Calu3 (cell line): Measurements from ENCODE around the gene TTPAL. TPM values are rescaled to one million over a fixed set of nuclear protein-coding genes. Genes with fewer than 3 reads are reported as not detected.

Source experiments
- BruUV-seq: library from RNA; stranded (reverse); fragments of 400-500 nt; replicated peaks from 2 replicates; lab custom pipeline; 2021; lab: Mats Ljungman, UMichigan
- CTCF ChIA-PET: fragments of 300-600 bp; sonication (Branson Sonifier 250); formaldehyde crosslinking; loops from one replicate; lab custom pipeline; 2022; ENCODE audit warnings: antibody characterized with exemption; lab: Charles Lee
- DNase-seq: peaks from one replicate; pipeline ENCODE4 v3.0.0; 2022
- H3K27ac Mint-ChIP-seq: one replicate; pipeline ENCODE4 v1.8.0; 2022; ENCODE audit warnings: mixed read lengths; ENCODE audit not compliant: unreplicated experiment
- H3K27me3 Mint-ChIP-seq: one replicate; pipeline ENCODE4 v1.8.0; 2022; ENCODE audit warnings: mixed read lengths; ENCODE audit not compliant: unreplicated experiment
- H3K36me3 Mint-ChIP-seq: one replicate; pipeline ENCODE4 v1.8.0; 2022; ENCODE audit warnings: mild to moderate bottlenecking, moderate library complexity, mixed read lengths; ENCODE audit not compliant: insufficient read depth, unreplicated experiment
- H3K4me1 Mint-ChIP-seq: one replicate; pipeline ENCODE4 v1.8.0; 2022; ENCODE audit warnings: mild to moderate bottlenecking, low read depth, mixed read lengths; ENCODE audit not compliant: unreplicated experiment
- H3K4me3 Mint-ChIP-seq: one replicate; pipeline ENCODE4 v1.8.0; 2022; ENCODE audit warnings: mild to moderate bottlenecking, low read depth, moderate library complexity, mixed read lengths; ENCODE audit not compliant: unreplicated experiment
- H3K9me3 Mint-ChIP-seq: one replicate; pipeline ENCODE4 v1.8.0; 2022; ENCODE audit warnings: low read depth, mixed read lengths; ENCODE audit not compliant: unreplicated experiment
- CTCF ChIP-seq: fragments of 200-600 bp; IDR thresholded peaks from one replicate; pipeline ENCODE4 v1.8.0; 2022; ENCODE audit warnings: antibody characterized with exemption; ENCODE audit not compliant: unreplicated experiment
- intact Hi-C: fragments of 100-400 bp; cut with micrococcal nuclease; formaldehyde crosslinking; loops from one replicate; pipeline ENCODE4 v1.10.0; 2022; ENCODE audit not compliant: unreplicated experiment
- total RNA-seq: library from RNA; stranded (reverse); gene quantifications from 2 replicates; pipeline ENCODE4 v1.2.3, GENCODE V29; 2022

Gene TTPAL
- total RNA-seq, 1 experiment from 2014 or later = 39.9 TPM

DNA sequence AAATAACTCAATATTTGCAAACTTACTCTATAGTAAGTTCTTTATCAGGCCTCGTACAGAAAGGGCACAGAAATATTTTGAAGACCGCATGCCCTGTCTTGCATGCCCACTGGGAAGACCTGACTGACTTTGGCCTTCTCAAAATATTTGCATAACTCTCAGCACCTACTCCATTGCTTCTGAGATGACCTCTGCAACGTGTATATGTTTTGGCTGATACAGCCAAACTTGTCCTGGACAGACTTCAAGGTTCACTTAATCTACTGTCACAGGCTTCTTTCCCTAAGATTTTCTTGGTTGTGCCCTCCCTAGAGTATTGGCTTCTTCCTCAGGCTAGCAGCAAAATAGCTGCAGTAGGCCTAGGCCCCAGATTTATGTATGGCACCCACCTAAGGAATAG, 67.7 kb downstream of the TTPAL start:
- Mint-ChIP-seq H3K4me1 (no peaks in the 10 kb centered on the region), H3K27ac (no peak overlapping the region), H3K27me3 (peaks cover 14% of the 10 kb centered on the region), H3K36me3 (no peaks in the 10 kb centered on the region), H3K9me3 (no peaks in the 10 kb centered on the region), H3K4me3 (no peak overlapping the region)
- intact Hi-C loops = no loop called here
- CTCF ChIA-PET = interaction anchor here (0.6 to 1.3 kb wide), 2 partner anchors 9 to 101 kb away, joined by 3 to 7 read pairs; no protein-coding TSS in a partner anchor
- BruUV-seq = no TSS peak
- no peak for DNase-seq
- TF ChIP-seq CTCF = no peak

Other genes starting within 250 kb of the TTPAL start
- gene GDAP1L1, start 228.6 kb upstream of the TTPAL start, total RNA-seq = not detected in 2 replicates
- gene FITM2, start 164.7 kb upstream of the TTPAL start, total RNA-seq = 11.7 and 13.0 TPM in 2 replicates
- gene R3HDML, start 138.8 kb upstream of the TTPAL start, total RNA-seq = not detected in 2 replicates
- gene HNF4A, start 120.2 kb upstream of the TTPAL start, total RNA-seq = 27.7 and 41.1 TPM in 2 replicates
- gene SERINC3, start 46.2 kb downstream of the TTPAL start, total RNA-seq = 159 and 173 TPM in 2 replicates
- 6.6 and 7.5 TPM in 2 replicates for gene PKIG, start 106.7 kb downstream of the TTPAL start, total RNA-seq
- 7.5 and 8.9 TPM in 2 replicates for gene ADA, start 175.8 kb downstream of the TTPAL start, total RNA-seq
- 0.94 and 1.9 TPM in 2 replicates for gene CCN5, start 239.5 kb downstream of the TTPAL start, total RNA-seq